ENCODE data around the gene PRSS22.

The PRSS22 gene

DNA sequence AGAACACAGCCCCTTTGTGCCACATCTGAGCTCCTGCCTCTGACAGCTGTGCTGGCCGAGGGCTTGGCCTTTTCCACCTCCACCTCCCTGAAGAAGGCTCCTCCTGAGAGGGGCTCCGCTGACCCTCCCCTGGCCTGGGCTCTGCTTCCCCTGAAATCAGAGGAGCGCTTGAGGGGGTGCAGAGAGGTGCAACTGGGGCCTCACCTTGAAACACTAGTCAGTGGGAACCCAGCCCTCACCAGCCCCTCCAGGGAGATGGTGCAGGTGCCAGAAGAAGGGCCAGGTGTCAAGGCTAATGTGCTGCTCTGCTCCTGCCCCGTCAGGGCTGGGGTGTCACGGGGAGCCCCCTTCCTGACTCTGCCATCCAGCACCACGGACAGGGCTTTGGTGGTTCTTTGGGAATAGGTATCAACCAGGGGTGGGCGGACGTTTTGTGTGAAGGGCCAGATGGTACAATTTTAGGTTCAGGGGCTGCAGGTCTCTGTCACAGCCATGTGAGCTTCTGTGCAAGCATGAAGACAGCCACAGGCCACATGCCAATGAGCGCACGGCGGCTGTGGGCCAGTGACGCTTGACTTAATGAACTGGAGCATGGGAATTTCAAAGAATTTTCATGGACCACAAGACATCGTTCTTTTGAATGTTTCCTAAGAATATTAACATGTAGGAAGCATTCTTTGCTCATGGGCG, 30.0 kb downstream of the PRSS22 start:
- DNase-seq: no peak

DNA sequence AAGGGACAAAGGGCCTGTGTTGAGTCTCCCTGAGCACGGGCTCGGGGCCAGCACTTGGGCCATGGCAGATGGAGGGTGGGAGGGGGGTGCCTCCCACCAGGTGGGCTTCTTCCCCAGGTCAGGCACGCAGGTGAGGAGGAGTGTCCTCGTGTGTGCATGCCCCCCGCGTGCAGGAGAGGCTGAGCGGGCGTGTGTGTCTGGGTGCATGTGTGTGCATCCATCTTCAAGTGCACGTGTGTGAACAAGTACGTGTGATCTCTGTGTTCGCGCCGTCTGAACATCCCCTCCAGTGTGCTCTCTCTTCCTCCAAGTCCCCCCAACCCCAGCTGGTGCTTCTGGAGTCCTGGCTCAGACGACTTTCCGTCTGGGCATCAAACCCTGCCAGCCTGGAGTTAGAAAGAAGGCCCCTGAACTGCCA, 30.6 kb downstream of the PRSS22 start:
- no peak for DNase-seq

DNA sequence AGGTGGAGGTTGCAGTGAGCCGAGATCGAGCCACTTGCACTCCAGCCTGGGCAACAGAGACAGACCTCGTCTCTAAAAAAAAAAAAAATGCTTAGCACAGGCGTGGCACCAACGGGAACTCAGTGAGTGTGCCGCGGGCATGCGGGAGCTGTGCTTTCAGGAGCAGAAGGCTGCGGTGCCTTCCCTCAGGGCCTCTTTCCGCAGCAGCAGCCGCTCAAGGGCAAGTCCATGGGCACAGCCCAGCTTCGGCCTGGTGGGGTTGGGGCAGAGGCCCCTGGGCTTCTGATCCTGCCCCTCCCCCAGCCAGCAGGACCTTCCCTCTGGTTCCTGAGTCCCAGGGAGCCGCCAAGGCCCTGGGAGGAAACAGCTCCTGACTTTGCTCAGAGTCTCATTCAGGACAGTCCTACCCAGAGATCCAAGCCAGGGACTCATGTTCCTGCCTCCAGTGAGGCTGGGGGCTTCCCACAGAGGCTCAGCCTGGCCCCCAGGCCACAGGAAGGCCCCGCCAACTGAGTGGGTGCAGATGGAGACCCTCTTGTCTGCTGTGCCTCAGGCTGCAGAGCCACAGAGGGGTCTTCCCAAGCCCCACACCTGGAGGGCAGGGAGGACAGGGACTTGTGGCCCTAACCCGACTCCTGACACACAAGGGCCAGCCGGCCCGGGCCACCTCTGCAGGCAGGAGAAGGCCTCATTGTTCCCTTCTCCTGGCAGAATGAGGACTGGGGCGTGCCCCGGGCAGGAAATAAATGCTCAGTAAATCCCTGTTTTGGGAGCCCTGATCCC, 31.2 kb downstream of the PRSS22 start:
- DNase-seq: no peak

DNA sequence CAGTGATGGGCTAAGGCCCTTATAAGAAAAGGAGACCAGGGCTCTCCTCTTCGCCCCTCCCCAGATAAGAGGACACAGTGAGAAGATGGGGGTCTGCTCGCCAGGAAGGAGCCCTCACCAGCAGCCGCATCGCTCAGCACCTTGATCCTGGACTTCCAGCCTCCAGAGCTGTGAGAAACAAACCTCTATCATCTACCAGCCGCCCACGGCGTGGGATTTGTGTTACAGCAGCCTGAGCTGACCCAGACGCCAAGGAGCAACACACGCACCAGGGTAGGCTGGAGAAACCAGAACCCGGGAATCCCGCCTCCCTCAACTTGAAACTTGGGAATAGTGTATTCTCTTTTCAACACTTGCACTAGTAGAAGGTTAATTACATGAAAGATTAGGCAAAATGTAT, 32.1 kb downstream of the PRSS22 start:
- DNase-seq: no peak

DNA sequence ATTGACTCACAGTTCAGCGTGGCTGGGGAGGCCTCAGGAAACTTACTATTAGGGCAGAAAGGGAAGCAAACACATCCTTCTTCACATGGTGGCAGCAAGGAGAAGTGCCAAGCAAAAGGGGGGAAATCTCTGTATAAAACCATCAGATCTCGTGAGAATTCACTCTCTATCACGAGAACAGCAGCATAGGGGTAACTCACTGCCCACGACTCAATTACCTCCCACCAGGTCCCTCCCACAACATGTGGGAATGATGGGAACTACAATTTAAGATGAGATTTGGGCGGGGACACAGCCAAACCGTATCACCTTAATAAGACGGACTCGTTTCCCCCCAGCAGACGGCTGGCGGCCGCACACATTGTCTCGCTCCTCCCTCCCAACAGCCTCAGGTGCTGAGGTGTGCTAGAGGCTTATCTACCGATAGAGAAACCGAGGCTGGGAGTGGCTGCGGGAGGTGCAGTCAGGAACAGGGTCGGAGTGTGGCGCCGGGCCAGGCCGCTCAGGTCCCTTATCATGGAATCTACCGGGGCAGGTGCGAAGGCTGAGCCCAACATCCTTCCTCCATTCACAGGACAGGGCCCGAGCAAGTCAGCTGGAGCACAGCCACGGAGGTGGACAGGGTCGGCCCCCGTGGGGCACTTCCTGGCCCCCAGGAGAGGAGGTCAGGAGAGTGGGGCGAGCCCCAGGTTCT, 32.8 kb downstream of the PRSS22 start:
- DNase-seq: no peak

DNA sequence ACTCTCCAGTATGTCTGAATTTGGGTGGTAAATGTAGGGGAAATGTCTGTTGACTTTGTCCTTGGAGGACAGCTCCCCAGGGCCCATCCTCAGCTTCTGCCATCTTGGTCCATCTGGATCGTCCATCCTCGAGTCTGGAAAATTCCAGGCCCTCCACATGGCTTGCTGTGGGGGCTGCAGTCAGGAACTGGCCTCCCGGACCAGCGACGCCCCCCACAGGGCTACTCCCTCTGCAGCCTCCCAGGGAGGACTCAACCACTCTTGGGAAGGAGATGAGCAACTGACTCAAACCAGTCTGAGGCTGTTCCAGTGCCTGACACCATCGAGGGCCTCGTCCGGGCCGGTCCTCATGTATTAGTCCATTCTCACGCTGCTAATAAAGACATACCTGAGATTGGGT, 33.3 kb downstream of the PRSS22 start:
- no peak for DNase-seq

DNA sequence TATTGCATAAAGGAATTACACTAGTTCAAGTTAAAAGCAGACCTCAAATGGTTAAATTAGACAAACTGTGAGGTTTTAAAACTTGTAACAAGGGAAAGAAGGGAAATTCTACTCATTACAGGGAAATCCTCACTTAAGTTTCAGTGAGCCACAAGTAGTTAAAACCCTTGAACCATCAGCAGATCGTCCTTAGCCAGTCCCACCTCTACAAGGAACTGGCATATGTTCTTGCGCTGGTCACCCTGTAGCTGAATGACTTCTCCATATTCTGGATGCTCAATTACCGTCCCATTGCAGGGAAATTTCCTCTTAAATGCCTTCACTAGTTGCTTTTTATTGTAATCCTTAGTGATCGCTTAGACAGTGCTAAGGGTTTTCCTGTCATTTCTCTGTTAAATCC, 35.5 kb downstream of the PRSS22 start:
- no peak for DNase-seq

DNA sequence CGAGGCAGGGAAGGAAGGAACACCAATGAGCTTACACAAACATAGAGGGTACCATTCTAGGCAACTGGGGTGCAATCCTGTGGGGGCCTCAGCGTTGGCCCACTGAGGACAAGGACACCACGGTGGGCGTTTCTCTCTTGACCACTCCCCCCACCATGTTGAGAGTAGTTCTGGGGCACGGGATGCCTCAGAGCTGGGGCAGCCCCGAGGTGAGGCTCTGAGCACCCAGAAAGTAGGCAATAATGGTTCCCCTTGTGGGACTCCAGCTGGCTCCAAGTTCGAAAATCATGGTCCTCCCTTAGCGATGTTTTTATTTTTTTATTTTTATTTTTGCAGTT, 35.8 kb downstream of the PRSS22 start:
- no peak for DNase-seq

DNA sequence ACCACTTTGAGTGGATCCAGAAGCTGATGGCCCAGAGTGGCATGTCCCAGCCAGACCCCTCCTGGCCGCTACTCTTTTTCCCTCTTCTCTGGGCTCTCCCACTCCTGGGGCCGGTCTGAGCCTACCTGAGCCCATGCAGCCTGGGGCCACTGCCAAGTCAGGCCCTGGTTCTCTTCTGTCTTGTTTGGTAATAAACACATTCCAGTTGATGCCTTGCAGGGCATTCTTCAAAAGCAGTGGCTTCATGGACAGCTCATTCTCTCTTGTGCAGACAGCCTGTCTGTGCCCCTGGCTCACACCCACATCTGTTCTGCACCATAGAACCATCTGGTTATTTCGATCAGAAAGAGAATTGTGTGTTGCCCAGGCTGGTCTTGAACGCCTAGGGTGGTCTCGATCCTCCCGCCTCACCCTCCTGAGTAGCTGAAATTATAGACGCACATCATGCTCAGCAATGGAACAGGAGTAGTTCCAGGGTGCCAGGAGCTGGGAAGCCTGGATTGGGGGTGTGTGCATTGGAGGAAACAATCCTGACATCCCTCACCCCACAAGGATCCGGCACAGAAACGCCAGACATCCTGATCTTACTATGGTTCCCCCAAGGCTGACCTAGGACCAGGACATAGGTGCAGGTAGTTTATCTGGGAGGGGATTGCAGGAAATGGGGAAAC, 36.3 kb downstream of the PRSS22 start:
- no peak for DNase-seq

DNA sequence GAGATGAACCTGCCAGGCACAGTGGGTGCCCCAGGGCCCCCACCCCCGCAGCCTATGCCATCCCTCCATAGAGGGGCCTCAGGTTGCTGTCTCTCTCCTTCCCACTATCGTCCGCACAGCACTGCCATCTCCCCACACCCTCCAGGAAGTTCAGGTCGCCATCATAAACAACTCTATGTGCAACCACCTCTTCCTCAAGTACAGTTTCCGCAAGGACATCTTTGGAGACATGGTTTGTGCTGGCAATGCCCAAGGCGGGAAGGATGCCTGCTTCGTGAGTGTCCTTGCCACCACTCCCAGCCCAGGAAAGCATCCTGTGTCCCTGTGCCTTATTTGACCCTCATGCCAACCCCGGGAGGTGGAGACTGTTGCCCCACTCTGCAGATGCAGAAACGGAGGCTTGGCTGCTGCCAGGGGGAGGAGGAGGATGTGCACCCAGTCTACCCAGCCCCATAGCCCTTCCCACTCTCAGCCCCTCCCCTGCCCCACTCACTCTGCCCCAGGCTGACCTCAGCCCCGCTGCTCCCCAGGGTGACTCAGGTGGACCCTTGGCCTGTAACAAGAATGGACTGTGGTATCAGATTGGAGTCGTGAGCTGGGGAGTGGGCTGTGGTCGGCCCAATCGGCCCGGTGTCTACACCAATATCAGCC, 37.0 kb downstream of the PRSS22 start:
- no peak for DNase-seq

DNA sequence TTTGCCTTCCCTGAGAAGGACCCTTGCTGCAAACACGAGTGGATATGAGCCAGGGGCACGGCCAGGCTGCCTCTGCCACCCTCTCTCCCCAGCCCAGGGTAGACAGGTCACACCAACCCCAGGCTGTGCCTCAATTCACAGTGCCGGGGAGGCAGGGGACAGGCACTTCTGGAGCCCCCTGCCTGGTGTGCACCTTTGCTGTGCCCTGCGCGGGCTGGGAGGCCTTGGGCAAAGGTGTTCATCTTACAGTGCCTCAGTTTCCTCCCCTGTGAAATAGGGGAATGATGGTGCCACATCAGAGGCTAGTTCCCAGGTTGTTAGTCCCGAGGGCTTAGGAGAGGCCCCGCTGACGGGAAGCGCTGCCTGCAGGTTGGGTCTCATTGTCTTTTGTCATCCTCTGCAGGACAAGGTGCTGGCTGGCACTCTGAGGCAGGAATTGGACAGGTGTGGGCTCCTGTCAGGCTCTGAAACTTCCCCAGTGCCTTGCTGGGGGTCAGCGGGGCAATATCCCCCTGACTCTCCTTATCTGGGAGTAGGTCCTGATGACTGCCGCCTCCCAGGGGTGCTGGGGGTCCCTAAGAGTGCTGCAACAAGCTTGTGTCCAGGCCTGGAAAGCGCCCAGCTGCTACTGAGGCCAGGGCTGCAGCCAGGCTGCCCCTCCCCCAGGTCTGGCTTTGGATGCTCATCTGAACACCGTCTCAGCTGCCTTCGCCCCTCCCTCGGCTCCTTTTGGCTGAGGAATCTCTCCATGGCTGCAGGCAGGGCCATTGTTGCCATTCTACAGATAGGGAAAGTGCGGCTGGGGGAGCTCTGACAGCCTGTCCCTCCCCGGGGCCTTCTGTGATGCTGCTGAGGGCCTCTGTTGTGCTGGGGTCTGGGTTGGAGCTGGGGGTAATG, 37.8 kb downstream of the PRSS22 start:
- no peak for DNase-seq

DNA sequence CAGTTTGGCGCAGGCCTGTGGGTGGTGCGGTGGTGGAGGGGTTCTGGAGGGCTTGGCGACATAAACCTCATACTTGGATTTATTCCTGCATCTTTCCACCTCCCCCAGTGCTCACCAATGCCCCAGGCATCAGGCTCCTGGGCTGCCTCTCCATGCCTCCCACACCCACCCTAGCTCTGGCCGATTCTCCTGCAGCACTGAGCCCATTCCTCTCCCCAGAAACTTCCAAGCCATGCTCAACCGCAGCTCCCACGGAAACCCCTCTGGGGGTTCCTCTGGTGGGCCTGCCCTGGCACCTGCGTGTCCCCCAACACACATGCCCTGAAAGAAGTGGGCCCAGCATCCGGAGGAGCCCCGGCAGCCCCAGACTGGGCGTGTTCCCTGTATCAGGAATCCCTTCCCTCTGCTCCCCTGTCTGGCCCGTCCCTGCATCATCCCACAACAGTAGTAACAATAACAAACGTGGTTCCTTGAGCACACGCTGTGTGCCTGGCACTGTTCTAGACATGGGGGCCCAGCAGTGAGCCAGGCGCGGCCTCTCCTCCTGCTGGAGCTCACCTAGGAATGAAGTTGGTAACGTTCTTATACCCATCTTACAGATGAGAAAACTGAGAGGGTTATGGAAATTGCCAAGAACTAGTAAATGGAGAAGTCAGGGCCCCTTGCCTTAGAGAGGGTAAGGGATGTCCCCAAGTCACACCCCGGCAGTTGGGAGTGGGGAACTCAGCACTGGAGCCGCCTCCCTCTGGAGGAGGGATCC, 38.6 kb downstream of the PRSS22 start:
- no peak for DNase-seq

DNA sequence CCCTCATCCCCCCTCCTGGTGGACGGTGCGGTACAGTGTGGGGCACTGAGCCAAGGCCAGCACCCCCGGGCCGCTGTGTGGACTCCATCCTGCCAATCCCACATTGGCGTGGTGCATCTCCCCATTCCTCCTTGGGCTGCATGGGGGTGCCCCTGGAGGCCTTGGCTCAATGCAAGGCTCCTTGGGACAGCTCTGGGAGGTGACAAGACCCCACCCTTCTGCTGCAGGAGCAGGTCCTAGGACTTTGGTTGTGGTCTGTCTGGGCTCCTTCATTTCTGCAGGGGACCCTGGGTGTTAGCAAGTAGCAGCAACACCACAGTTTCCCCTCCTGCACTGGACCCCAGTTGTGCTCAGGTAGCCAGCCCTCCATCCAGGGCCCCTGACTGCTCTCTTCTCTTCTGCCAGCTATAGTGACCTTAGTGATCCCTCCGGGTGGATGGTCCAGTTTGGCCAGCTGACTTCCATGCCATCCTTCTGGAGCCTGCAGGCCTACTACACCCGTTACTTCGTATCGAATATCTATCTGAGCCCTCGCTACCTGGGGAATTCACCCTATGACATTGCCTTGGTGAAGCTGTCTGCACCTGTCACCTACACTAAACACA, 39.6 kb downstream of the PRSS22 start:
- no peak for DNase-seq

DNA sequence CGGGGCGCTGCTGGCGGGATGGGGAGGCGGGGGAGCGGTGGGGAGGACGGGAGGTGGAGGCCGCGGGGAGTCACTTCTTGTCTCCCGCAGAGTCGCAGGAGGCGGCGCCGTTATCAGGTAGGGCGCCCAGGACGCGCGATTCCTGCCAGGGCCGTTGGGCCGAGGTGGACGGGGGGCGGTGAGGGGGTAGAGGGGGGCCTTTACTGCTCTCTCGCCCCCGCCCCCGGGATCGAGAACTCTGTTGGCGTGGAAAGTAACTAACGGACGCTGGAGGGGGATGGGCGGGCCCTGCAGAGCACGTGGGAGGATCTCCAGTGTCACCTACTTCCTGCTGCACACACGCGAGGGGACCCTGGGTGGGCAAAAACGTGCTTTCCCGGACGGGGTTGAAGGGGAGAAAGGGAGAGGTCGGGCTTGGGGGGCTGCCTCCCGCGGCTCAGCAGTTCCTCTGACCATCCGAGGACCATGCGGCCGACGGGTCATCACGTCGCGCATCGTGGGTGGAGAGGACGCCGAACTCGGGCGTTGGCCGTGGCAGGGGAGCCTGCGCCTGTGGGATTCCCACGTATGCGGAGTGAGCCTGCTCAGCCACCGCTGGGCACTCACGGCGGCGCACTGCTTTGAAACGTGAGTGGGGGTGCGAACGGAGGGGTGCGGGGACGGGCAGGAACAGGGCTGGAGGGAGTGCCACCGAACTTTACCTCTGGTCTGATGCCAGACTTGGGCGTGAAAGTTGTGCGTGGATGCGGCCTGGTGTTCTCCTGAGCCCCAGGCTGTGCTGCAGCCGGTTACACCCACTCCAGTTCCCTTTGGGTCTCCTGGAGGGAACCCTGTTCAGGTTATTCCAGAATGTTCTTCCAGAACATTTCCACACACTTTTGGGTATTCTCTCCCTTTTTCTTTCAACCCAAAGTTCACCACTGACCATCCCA, 40.4 kb downstream of the PRSS22 start:
- no peak for DNase-seq

DNA sequence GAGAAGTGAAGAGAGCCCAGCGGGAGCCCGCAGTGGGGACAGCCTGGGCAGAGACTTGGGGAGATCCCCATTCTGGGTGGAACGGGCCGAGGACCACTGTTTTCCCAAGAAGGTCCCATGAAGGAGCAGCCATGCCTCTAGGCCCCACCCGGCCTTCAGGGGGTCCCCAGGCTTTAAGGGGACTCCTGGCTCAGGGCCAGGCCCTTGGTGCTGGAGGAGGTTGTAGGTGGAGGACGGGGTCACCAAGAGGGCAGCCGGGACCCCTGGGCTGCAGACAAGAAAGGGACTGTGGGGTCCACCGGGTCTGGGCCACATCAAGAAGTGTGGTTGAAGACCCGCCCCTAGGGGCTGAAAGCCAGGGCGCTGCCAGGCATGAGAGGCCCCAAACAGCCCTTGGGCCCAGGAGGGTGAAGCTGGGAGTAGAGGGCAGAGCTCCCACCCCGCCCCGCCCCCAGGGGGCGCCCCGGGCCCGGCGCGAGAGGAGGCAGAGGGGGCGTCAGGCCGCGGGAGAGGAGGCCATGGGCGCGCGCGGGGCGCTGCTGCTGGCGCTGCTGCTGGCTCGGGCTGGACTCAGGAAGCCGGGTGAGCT, 41.1 kb downstream of the PRSS22 start, which contains the start of gene PRSS21:
Gene PRSS21 (plus strand): TSS at position 487 of the 589 bp plus-strand sequence. CDS start 32 bp downstream, at position 519.
- DNase-seq: no peak

DNA sequence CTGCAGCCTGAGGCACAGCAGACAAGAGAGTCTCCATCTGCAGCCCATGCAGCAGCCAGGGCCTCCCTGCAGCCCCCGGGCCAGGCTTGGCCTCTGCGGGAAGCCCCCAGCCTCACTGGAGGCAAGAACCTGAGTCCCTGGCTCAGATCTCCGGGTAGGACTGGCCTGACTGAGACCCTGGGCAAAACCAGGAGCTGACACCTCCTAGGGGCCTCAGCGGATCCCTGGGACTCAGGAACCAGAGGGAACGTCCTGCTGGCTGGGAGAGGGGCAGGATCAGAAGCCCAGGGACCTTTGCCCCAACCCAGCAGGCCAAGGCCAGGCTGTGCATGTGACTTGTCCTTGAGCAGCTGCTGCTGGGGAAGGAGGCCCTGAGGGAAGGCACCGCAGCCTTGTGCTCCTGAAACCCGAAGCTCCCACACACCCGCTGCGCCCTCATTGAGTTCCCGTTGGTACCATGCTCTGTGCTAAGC, 42.6 kb downstream of the PRSS22 start:
- DNase-seq: no peak

DNA sequence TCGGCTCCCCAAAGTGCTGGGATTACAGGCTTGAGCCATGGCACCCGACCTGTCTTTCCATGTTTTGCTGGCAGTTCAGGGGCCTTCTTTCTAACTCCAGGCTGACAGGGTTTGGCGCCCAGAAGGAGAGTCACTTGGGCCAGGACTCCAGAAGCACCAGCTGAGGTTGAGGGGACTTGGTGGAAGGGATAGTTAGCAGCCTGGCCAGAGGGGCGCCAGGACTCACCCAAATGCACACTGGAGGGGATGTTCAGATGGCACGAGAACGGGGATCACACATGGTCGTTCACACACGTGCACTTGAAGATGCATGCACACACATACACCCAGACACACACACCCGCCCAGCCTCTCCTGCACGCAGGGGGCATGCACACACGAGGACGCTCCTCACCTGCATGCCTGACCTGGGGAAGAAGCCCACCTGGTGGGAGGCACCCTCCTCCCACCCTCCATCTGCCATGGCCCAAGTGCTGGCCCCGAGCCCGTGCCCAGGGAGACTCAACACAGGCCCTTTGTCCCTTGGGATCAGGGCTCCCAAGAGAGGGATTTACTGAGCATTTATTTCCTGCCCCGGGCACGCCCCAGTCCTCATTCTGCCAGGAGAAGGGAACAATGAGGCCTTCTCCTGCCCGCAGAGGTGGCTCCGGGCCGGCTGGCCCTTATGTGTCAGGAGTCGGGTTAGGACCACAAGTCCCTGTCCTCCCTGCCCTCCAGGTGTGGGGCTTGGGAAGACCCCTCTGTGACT, 43.2 kb downstream of the PRSS22 start:
- no peak for DNase-seq

DNA sequence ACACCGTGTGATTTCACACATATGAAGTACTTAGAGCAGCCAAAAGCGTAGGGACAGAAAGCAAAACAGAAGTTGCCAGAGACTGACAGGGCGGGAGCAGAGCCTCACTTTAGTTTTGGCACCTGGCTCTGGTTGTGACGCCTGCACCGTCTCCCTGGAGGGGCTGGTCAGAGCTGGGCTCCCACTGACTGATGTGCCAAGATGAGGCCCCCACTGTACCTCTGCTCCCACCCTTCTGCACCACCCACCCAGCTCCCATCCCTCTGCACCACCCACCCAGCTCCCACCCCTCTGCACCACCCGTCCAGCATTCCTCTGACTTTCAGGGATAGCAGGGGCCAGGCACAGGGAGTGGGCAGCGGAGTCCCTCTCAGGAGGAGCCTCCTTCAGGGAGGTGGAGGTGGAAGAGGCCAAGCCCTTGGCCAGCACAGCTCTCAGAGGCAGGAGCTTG, 44.2 kb downstream of the PRSS22 start:
- DNase-seq: no peak
